ENCODE measurements around the gene IGFL2.
"Not testable (repeated sequence)": the region's sequence is repeated elsewhere in the genome, so short reads cannot be mapped to it uniquely, and the experiment has no call there.

IGFL2 gene

DNA sequence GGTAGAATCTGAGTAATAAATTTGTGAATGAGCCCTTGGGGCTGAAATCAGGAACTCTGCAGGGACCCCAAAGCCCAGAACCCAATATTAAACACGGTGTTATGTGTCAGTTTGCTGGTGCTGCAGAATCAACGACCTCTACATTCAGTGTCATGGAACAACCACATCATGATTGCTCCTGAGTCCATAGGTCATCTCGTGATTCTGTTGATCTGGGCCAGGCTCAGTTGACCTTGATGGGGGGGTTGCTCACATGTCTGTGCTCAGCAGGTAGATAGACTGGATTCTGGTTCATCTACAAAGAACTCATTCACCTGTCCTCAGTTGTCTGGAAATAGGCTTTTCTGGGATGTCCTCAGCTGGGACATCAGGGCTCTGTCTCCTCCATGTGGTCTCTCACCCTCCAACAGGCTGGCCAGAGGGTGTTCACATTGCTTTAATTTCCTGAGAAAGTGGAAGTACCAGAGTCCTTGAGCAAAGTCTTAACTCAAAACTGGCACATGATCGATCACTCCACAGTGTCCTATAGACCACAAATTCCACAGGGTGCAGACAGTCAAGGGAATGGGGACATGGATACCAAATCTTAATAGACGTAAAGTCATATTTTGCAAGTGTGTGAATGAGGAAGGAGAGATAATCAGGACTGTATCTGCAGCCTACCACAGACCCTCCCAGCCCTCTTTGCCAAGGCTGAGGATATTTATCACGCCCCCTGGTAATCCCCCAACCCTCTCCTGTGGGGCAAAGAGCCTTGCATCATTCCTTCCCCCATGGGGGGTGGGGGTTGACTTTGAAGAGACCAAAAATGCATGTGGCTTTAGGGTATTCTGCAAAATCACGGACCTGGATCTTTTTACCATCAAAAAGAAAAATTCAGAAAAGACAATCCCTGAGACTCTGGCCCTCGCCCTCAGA, 42.2 kb downstream of the IGFL2 start:
- no peak for DNase-seq (ENCODE audit: low read depth in 3 of 3)

- no peak for DNase-seq (ENCODE audit: low read depth in 3 of 3)
Observed at GRCh38 chr19:46191356-46191755, 43.3 kb downstream of the IGFL2 start.

DNA sequence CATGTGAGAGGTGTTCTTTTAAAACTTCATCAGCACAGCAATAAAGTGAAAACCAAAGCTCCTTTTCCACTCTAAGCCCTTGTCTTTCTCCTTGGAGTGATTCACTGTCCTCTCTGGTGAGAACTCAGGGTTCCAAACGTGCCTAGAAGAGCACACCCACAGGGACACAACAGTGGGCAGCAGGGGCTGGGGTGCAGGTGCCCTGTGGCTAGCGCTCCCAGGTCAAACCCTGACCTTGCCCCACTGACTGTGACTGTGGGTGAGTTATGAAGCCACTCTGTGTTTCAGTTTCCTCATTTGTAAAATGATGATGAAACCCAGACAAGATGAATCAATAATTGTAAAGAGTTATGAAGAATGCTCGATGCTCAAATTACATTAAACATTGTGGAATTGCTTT, 43.9 kb downstream of the IGFL2 start:
- DNase-seq (ENCODE audit: low read depth in 3 of 3), result no peak

DNA sequence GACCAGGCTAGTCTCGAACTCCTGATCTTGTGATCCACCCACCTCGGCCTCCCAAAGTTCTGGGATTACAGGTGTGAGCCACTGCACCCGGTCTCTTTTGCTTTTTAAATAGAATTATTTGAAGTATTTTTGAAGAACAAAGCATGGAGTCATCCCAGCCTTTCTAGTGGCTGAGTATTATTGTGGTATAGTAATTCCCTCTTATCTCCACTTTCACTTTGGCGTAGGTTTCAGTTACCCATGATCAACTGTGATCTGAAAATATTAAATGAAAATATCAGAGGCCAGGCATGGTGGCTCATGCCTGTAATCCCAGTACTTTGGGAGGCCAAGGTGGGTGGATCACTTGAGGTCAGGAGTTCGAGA, 44.6 kb downstream of the IGFL2 start:
- DNase-seq (ENCODE audit: low read depth in 3 of 3), result not testable (repeated sequence)

- no peak for DNase-seq (ENCODE audit: low read depth in 3 of 3)
Observed at GRCh38 chr19:46192992-46193650, 45.1 kb downstream of the IGFL2 start.

GRCh38 chr19:46193678-46194077, 45.6 kb downstream of the IGFL2 start:
- no peak for DNase-seq (ENCODE audit: low read depth in 3 of 3)

DNA sequence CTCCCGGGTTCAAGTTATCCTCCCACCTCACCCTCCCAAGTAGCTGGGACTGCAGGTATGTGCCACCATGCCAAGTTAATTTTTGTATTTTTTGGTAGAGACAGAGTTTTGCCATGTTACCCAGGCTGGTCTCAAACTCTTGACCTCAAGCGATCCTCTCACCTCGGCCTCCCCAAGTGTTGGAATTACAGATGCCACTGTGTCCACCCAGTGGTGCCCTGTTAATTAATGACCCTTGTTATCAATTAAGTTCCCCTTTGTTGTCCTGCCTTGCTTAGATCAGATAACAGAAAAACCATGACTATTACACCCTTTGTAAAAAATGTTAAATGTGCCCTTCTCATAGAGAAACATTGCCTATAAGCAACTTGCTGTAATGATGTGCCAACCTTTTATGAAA, 47.1 kb downstream of the IGFL2 start:
- DNase-seq (ENCODE audit: low read depth in 3 of 3), result no peak

DNA sequence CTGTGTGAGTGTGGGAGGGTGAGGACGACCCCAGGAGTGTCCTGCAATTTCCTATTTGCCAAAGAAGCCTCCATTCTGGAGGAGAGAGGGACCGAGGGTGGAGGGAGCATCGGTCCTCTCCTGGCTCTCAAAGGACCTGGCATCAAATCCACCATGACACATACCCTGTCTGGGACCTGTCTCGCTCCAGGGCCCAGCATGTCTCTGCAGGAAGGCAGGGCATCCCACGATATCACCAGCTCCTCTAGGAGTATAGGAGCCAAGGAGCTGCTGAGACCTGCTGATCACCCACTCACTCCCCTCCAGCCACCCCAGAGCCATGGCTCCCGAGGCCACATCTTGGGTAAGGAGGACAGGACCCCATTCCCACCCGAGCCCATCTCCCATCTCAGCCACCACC, 47.9 kb downstream of the IGFL2 start:
- DNase-seq (ENCODE audit: low read depth in 3 of 3), result not testable (repeated sequence)

DNA sequence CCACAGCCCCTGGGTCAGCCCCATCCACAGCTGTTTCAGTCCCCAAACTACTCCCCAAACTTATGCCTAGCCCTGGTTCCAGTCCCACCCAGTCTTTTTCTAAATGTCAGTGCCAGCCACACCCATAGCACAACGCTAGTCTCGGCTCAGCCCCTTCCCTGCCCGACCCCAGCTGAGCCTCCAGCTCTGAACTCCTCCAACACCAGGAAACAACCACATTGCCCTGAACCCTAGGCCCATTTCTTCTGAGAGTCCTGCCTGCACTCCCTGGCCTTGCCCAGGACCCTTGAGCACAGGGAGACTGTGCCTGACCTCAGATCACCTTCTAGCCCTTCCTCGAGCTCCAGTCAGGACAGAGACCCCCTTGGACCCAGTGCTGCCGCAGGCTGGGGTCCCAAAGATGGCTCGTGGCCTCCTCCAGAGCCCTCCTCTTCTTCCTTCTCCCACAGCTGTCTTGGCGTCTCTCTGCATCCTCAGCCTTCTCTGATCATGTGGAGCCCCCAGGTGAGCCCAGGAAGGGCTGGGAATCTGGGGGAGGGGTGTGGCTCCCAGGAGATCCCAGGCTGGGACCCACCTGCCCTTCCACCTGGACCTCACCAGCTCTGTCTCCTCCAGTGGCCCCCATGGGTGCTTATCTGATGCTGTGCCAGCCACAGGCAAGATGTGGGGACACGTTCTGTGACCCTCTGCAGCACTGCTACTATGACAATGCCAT, 48.5 kb downstream of the IGFL2 start:
- no peak for DNase-seq (ENCODE audit: low read depth in 3 of 3)

GRCh38 chr19:46197314-46198070, 49.5 kb downstream of the IGFL2 start:
- DNase-seq (ENCODE audit: low read depth in 3 of 3), result no peak

- DNase-seq (ENCODE audit: low read depth in 3 of 3), result no peak
Observed at GRCh38 chr19:46198756-46199155, 50.7 kb downstream of the IGFL2 start.

- no peak for DNase-seq (ENCODE audit: low read depth in 3 of 3)
Observed at GRCh38 chr19:46201454-46202310, 53.6 kb downstream of the IGFL2 start.

- DNase-seq (ENCODE audit: low read depth in 3 of 3), result no peak
Observed at GRCh38 chr19:46202426-46202825, 54.4 kb downstream of the IGFL2 start.

GRCh38 chr19:46202872-46203860, 55.1 kb downstream of the IGFL2 start:
- no peak for DNase-seq (ENCODE audit: low read depth in 3 of 3)

DNA sequence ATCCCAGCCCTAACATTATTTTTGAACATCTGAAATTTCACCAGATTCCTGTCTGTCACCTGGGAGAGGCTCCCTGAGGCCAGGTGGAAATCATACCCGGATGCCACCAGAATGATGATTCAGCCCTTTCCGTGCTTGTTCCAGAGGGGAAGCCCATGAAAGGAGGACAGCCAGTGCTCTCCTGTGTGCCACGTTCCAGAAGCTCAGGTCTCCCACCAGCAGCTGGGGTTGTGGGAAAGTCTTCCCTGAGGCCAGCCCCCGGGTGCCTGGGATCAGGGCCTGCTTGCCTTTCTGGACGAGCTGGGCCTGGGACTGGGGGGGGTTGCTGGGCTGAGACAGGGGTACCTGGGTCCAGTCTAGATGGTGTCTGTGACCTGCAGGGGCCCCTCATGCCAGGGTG, 56.0 kb downstream of the IGFL2 start:
- no peak for DNase-seq (ENCODE audit: low read depth in 3 of 3)

GRCh38 chr19:46205183-46205984, 57.3 kb downstream of the IGFL2 start:
- no peak for DNase-seq (ENCODE audit: low read depth in 3 of 3)

GRCh38 chr19:46206176-46206575, 58.1 kb downstream of the IGFL2 start:
- no peak for DNase-seq (ENCODE audit: low read depth in 3 of 3)

DNA sequence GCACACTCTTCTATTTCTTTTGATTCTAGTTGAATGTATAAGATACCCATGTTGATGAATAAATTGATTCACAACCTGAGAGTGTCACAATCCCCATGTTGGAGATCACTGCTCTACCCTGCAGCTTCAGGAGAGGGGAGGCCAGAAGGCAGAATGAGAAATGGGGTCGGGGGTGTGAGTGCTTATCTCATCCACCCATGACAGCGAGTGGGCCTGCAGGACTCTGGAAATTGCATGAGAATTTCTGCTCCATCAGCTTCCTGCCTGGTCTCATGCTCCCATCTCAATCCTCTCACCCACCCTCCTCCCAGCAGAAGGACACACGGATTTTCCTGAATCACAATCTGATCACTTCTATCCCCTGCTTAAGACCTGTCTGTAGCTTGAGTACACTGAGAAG, 58.6 kb downstream of the IGFL2 start:
- DNase-seq (ENCODE audit: low read depth in 3 of 3), result no peak

DNA sequence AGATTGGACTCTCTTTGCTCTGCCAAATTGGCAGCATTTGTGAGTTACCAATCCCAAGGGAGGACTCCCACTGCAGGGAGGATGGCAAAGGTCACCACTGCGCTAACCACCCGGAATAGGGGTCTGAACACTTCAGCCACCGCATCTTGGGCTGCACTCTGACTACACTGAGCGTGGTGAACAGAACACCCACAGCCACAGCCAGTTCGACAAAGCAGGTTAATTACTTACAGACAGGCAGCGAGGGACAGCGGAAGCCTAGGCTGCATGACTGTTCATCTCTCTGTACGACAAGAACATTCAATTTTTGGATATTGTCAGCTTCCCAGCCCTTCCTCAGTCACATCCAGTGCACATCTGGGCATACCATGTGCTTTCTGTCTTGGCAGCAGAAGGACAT, 59.8 kb downstream of the IGFL2 start:
- not testable (repeated sequence) for DNase-seq (ENCODE audit: low read depth in 3 of 3)

Data from stimulated activated CD4-positive, alpha-beta T cell treated with anti-CD3 and anti-CD28 coated beads, TNF-alpha, amount 100 ng/mL, for 48 hours (primary cell).